Endothelial cell of umbilical vein (primary cell): ENCODE data around the gene CNP. TPM values are rescaled to one million over a fixed set of nuclear protein-coding genes. Genes with fewer than 3 reads are reported as not detected.
"Not testable (repeated sequence)": the region's sequence is repeated elsewhere in the genome, so short reads cannot be mapped to it uniquely, and the experiment has no call there.

Experiments used
- BruUV-seq: library from RNA; stranded (reverse); fragments of 400-500 nt; replicated peaks from 2 replicates; lab custom pipeline; 2021; lab: Mats Ljungman, UMichigan
- CTCF ChIA-PET: fragments of 300-600, 350-600 bp; sonication (Branson Sonifier 250); formaldehyde crosslinking; loops from one replicate; lab custom pipeline; 2021; ENCODE audit warnings: antibody characterized with exemption, inconsistent platforms; lab: Charles Lee
- POLR2A ChIA-PET: fragments of 300-600, 350-600 bp; sonication (Branson Sonifier 250); formaldehyde crosslinking; loops from one replicate; lab custom pipeline; 2021; ENCODE audit warnings: antibody characterized with exemption, inconsistent platforms; lab: Charles Lee
- DNase-seq: peaks from one replicate; pipeline ENCODE4 v3.0.0-alpha.2; 2011; ENCODE audit warnings: low read depth, low spot score
- FAIRE-seq: peaks from 2 replicates; lab custom pipeline; 2011; peaks lifted over from hg19 to GRCh38; lab: Jason Lieb, UNC
- H2AFZ ChIP-seq: 2 replicates; pipeline ENCODE4 v1.6.0; 2012; ENCODE audit warnings: low read depth, low read length, control low read depth, inconsistent platforms
- H3K27ac ChIP-seq: 2 replicates; pipeline ENCODE4 v1.5.1; 2011; ENCODE audit warnings: low read depth, mild to moderate bottlenecking, control low read depth, low read length, moderate library complexity; ENCODE audit not compliant: insufficient read depth
- H3K27me3 ChIP-seq, 2 experiments: 2 replicates each; pipeline versions ENCODE4 v1.6.0 to v1.6.1; 2011; ENCODE audit warnings: low read length in 2 of 2, mixed read lengths in 1 of 2; ENCODE audit not compliant: control insufficient read depth in 2 of 2, insufficient read depth in 2 of 2
- H3K36me3 ChIP-seq, 2 experiments: 2 replicates in 1 of 2; 3 replicates in 1 of 2; pipeline ENCODE4 v1.5.1; 2011; ENCODE audit warnings: low read length in 2 of 2, mild to moderate bottlenecking in 1 of 2, moderate library complexity in 1 of 2; ENCODE audit not compliant: control insufficient read depth in 2 of 2, insufficient read depth in 2 of 2; ENCODE audit errors: extremely low read depth in 1 of 2
- H3K4me1 ChIP-seq: 3 replicates; pipeline ENCODE4 v1.5.1; 2011; ENCODE audit warnings: mild to moderate bottlenecking, low read length; ENCODE audit not compliant: control insufficient read depth, insufficient read depth; ENCODE audit errors: extremely low read depth
- H3K4me2 ChIP-seq: 2 replicates; pipeline ENCODE4 v1.6.1; 2011; ENCODE audit warnings: low read length, control low read depth, mixed read lengths; ENCODE audit not compliant: insufficient read depth
- H3K4me3 ChIP-seq, 3 experiments: fragments of 200-600 bp in 1 of 3; sonication (generic), shearing (Covaris generic) in 1 of 3; replicated peaks in 1 of 3; 2 replicates each; pipeline ENCODE4 v1.5.1; 2011 to 2016; ENCODE audit warnings: control low read depth in 3 of 3, low read length in 3 of 3, mild to moderate bottlenecking in 2 of 3, inconsistent platforms in 1 of 3, low read depth in 1 of 3, moderate library complexity in 1 of 3; ENCODE audit not compliant: insufficient read depth in 1 of 3
- H3K79me2 ChIP-seq: 2 replicates; pipeline ENCODE4 v1.6.0; 2012; ENCODE audit warnings: low read length, inconsistent platforms; ENCODE audit not compliant: control insufficient read depth, insufficient read depth
- H3K9ac ChIP-seq: replicated peaks from 2 replicates; pipeline ENCODE3; 2011; ENCODE audit warnings: low read length, control low read depth; ENCODE audit not compliant: insufficient read depth; ENCODE audit errors: extremely low read depth
- H3K9me1 ChIP-seq: replicated peaks from 3 replicates; pipeline ENCODE4 v1.6.0; 2011; ENCODE audit warnings: mild to moderate bottlenecking, low read length; ENCODE audit not compliant: control insufficient read depth, insufficient read depth; ENCODE audit errors: extremely low read depth
- H3K9me3 ChIP-seq: replicated peaks from 2 replicates; pipeline ENCODE4 v1.5.1; 2012; ENCODE audit warnings: low read length, inconsistent platforms; ENCODE audit not compliant: control insufficient read depth, insufficient read depth
- H4K20me1 ChIP-seq: replicated peaks from 2 replicates; pipeline ENCODE3; 2011; ENCODE audit warnings: mild to moderate bottlenecking, low read length; ENCODE audit not compliant: control insufficient read depth, insufficient read depth; ENCODE audit errors: extremely low read depth
- CTCF ChIP-seq, 2 donors: IDR thresholded peaks; 1 replicate in 1 of 2; 2 replicates in 1 of 2; pipeline ENCODE4 v1.5.1; 2011; ENCODE audit warnings: low read length in 2 of 2, mild to moderate bottlenecking in 2 of 2, moderate library complexity in 2 of 2, control low read depth in 1 of 2, inconsistent platforms in 1 of 2, low read depth in 1 of 2; ENCODE audit not compliant: insufficient read depth in 1 of 2; ENCODE audit errors: extremely low read depth in 1 of 2
- EZH2 ChIP-seq: IDR thresholded peaks from 2 replicates; pipeline ENCODE4 v1.6.1; 2012; ENCODE audit warnings: borderline replicate concordance, low read depth, mild to moderate bottlenecking, moderate library complexity, low read length, inconsistent platforms; ENCODE audit not compliant: severe bottlenecking
- FOS ChIP-seq: IDR thresholded peaks from 2 replicates; pipeline ENCODE4 v1.6.1; 2011; ENCODE audit warnings: mild to moderate bottlenecking, low read length, moderate library complexity, borderline replicate concordance; ENCODE audit not compliant: insufficient read depth
- GATA2 ChIP-seq: IDR thresholded peaks from 2 replicates; pipeline ENCODE4 v1.7.0; 2011; ENCODE audit warnings: low read depth, mild to moderate bottlenecking, moderate library complexity, mixed read lengths, low read length; ENCODE audit not compliant: insufficient read length, insufficient read depth
- JUN ChIP-seq: IDR thresholded peaks from 2 replicates; pipeline ENCODE4 v1.6.1; 2011; ENCODE audit warnings: borderline replicate concordance, low read depth; ENCODE audit not compliant: insufficient read length, insufficient read depth
- MAX ChIP-seq: IDR thresholded peaks from 2 replicates; pipeline ENCODE4 v1.6.1; 2011; ENCODE audit not compliant: insufficient read depth, insufficient read length
- MYC ChIP-seq: IDR thresholded peaks from one replicate; pipeline ENCODE4 v1.6.1; 2011; ENCODE audit warnings: mild to moderate bottlenecking, low read depth, low read length
- POLR2A ChIP-seq: IDR thresholded peaks from 2 replicates; pipeline ENCODE4 v1.6.1; 2012; ENCODE audit warnings: low read depth, mild to moderate bottlenecking, control low read depth, low read length
- POLR2AphosphoS5 ChIP-seq: IDR thresholded peaks from 2 replicates; pipeline ENCODE4 v1.6.1; 2012; ENCODE audit warnings: low read depth, mild to moderate bottlenecking, control low read depth, low read length, moderate library complexity; ENCODE audit not compliant: insufficient read depth
- dilution Hi-C: fragments of 300-500 bp; cut with MboI; formaldehyde crosslinking; loops from one replicate; pipeline ENCODE4 v1.15.0; 2019; ENCODE audit warnings: low sequenced_read_pairs; ENCODE audit not compliant: extremely low pct_ligation_motif_present
- intact Hi-C: fragments of 100-400 bp; cut with micrococcal nuclease; formaldehyde crosslinking; loops from one replicate; pipeline ENCODE4 v1.10.0; 2022
- polyA plus RNA-seq, 4 experiments: library from polyadenylated mRNA; depleted of rRNA in 3 of 4; stranded (reverse) in 3 of 4; unstranded in 1 of 4; fragments of >200 nt; gene quantifications; 2 replicates each; pipeline versions ENCODE4 v1.2.1 to v1.2.3, GENCODE V29; 2011 to 2012; ENCODE audit warnings: missing spikeins in 1 of 4
- total RNA-seq: library from RNA; stranded (reverse); gene quantifications from 2 replicates; pipeline ENCODE4 v1.2.3, GENCODE V29; 2021

CNP gene
- total and polyA plus RNA-seq, 2 donors (not counting 3 experiments of a cell fraction or from before 2014, with no cell fraction given): 49.4 to 84.9 TPM

GRCh38 chr17:41931715-41932114, 34.9 kb upstream of the CNP start:
- intact Hi-C loops, FAIRE-seq, POLR2A ChIA-PET, H3K27ac ChIP-seq, H3K27me3 ChIP-seq, H3K9me1 ChIP-seq, dilution Hi-C loops, H3K36me3 ChIP-seq, H3K4me1 ChIP-seq, H2AFZ ChIP-seq, H3K9ac ChIP-seq, H3K9me3 ChIP-seq, H3K4me3 ChIP-seq, H3K79me2 ChIP-seq, BruUV-seq, DNase-seq, H4K20me1 ChIP-seq, H3K4me2 ChIP-seq: not testable (repeated sequence)
- CTCF ChIA-PET: interaction anchor here (2.6 kb wide), 1 partner anchor 13 kb away, joined by 22 read pairs; the partner anchor contains the start of gene ACLY

- Histone ChIP-seq H3K9me1 (no peaks in the 10 kb centered on the region), H3K4me3 (no peak overlapping the region), H3K9ac (no peak overlapping the region), H3K4me1 (peaks cover 8% of the 10 kb centered on the region), H3K4me2 (no peak overlapping the region), H3K27me3 (peaks cover 0 to 3% of the 10 kb centered on the region in 2 experiments), H3K27ac (no peak overlapping the region), H2AFZ (no peak overlapping the region), H3K9me3 (no peaks in the 10 kb centered on the region), H4K20me1 (no peaks in the 10 kb centered on the region), H3K36me3 (no peaks in the 10 kb centered on the region), H3K79me2 (no peaks in the 10 kb centered on the region)
- no peak for FAIRE-seq
- TF ChIP-seq EZH2 (no peak), FOS (no peak), POLR2A (no peak), MAX (no peak), GATA2 (no peak), CTCF (IDR thresholded peaks at IDR 0.05; ENCODE audit: extremely low read depth in 1 of 2, insufficient read depth in 1 of 2, low read depth in 1 of 2, low read length in 2 of 2) (no peak), POLR2AphosphoS5 (no peak), MYC (no peak), JUN (no peak)
- BruUV-seq: no TSS peak
- intact Hi-C loops (no loop called here), dilution Hi-C loops (no loop called here)
- CTCF ChIA-PET: interaction anchor here (0.6 to 1.0 kb wide), 3 partner anchors 74 to 509 kb away, joined by 3 read pairs; no protein-coding TSS in a partner anchor
- DNase-seq: no peak
- POLR2A ChIA-PET: interaction anchor here (0.5 kb wide), 1 partner anchor 143 kb away, joined by 3 read pairs; no protein-coding TSS in a partner anchor
These were observed 33.7 kb upstream of the CNP start for GRCh38 chr17:41932816-41933389.
